Fibroblast of lung (primary cell): Measurements from ENCODE around the gene SLC30A10.

ENCODE experiments used
- EZH2 ChIP-seq: IDR thresholded peaks from 2 replicates; pipeline ENCODE4 v1.5.1; 2012; ENCODE audit warnings: low read length, control low read depth, mild to moderate bottlenecking; ENCODE audit errors: missing control alignments
- TF ChIP-seq, protein P1 (sequence below), 2 donors: IDR thresholded peaks in 1 of 2; conservative IDR thresholded peaks in 1 of 2; 1 replicate in 1 of 2; 2 replicates in 1 of 2; pipeline ENCODE4 v1.5.1; 2011 to 2012; ENCODE audit warnings: low read length in 2 of 2, control low read depth in 1 of 2, inconsistent platforms in 1 of 2, low read depth in 1 of 2, mild to moderate bottlenecking in 1 of 2

DNA sequence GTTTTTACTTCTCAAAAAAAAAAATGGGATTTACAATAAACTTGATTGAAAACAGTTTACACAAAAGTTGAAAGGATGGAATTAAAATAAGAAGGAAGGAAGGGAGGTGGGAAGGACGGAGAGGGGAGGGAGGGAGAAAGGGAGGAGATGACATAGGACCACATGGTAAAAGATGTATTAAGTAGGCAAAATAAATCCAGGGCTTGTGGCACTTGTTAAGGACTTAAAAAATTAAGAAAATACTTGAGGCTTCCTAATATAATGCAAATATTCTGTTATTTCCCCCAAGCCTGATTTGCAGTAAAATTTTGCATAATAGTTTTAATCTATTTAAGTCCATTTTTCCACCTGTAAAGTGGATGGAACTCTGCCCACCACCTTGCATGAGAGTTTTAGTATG lies 27.5 kb downstream of the SLC30A10 start:
- TF ChIP-seq, protein P1, sequence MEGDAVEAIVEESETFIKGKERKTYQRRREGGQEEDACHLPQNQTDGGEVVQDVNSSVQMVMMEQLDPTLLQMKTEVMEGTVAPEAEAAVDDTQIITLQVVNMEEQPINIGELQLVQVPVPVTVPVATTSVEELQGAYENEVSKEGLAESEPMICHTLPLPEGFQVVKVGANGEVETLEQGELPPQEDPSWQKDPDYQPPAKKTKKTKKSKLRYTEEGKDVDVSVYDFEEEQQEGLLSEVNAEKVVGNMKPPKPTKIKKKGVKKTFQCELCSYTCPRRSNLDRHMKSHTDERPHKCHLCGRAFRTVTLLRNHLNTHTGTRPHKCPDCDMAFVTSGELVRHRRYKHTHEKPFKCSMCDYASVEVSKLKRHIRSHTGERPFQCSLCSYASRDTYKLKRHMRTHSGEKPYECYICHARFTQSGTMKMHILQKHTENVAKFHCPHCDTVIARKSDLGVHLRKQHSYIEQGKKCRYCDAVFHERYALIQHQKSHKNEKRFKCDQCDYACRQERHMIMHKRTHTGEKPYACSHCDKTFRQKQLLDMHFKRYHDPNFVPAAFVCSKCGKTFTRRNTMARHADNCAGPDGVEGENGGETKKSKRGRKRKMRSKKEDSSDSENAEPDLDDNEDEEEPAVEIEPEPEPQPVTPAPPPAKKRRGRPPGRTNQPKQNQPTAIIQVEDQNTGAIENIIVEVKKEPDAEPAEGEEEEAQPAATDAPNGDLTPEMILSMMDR (conservative IDR thresholded peaks at IDR 0.05 in 1 of 2, IDR thresholded peaks at IDR 0.05 in 1 of 2; ENCODE audit: low read depth in 1 of 2, low read length in 2 of 2): no peak
- TF ChIP-seq EZH2: no peak
